Neural progenitor cell (in vitro differentiated cells): ENCODE results near the gene INTS1. TPM values are rescaled to one million over a fixed set of nuclear protein-coding genes. Genes with fewer than 3 reads are reported as not detected.

Experiments used
- DNase-seq: peaks from one replicate; pipeline ENCODE4 v3.0.0-alpha.2; 2016; ENCODE audit warnings: low spot score
- H2AFZ ChIP-seq: fragments of 200-600 bp; sonication (generic); replicated peaks from 2 replicates; pipeline ENCODE4 v1.6.1; 2016; ENCODE audit warnings: antibody characterized with exemption
- H3F3A ChIP-seq: fragments of 200-600 bp; sonication (generic); 2 replicates; pipeline ENCODE4 v1.6.1; 2016; ENCODE audit warnings: antibody characterized with exemption, low read depth
- H3K27ac ChIP-seq: fragments of 200-600 bp; sonication (generic); 2 replicates; pipeline ENCODE4 v1.5.1; 2016; ENCODE audit warnings: mild to moderate bottlenecking
- H3K27me3 ChIP-seq: fragments of 200-600 bp; sonication (generic); 2 replicates; pipeline ENCODE4 v1.6.1; 2016; ENCODE audit warnings: mild to moderate bottlenecking, moderate library complexity
- H3K36me3 ChIP-seq: fragments of 200-600 bp; sonication (generic); 2 replicates; pipeline ENCODE4 v1.5.1; 2016
- H3K4me1 ChIP-seq: fragments of 200-600 bp; sonication (generic); 2 replicates; pipeline ENCODE4 v1.6.1; 2016; ENCODE audit warnings: mixed run types
- H3K4me2 ChIP-seq: fragments of 200-600 bp; sonication (generic); 2 replicates; pipeline ENCODE4 v1.6.1; 2016
- H3K4me3 ChIP-seq: fragments of 200-600 bp; sonication (generic); 2 replicates; pipeline ENCODE4 v1.5.1; 2016
- H3K79me2 ChIP-seq: fragments of 200-600 bp; sonication (generic); 2 replicates; pipeline ENCODE4 v1.6.1; 2016; ENCODE audit warnings: low read depth
- H3K9ac ChIP-seq: fragments of 200-600 bp; sonication (generic); 2 replicates; pipeline ENCODE4 v1.6.1; 2016
- H3K9me3 ChIP-seq: fragments of 200-600 bp; sonication (generic); 2 replicates; pipeline ENCODE4 v1.5.1; 2016; ENCODE audit warnings: low read depth
- H4K20me1 ChIP-seq: fragments of 200-600 bp; sonication (generic); 2 replicates; pipeline ENCODE4 v1.6.1; 2016; ENCODE audit warnings: low read depth
- H3K27ac Mint-ChIP-seq: 3 replicates; pipeline ENCODE4 v1.8.0; 2021; ENCODE audit warnings: mixed read lengths
- H3K27me3 Mint-ChIP-seq: 2 replicates; pipeline ENCODE4 v1.8.0; 2022; ENCODE audit warnings: low read depth, mild to moderate bottlenecking, inconsistent platforms, moderate library complexity, mixed read lengths; ENCODE audit not compliant: insufficient read depth
- H3K36me3 Mint-ChIP-seq: 3 replicates; pipeline ENCODE4 v1.8.0; 2021; ENCODE audit warnings: mixed read lengths
- H3K4me1 Mint-ChIP-seq: 3 replicates; pipeline ENCODE4 v1.8.0; 2021; ENCODE audit warnings: mixed read lengths
- H3K4me3 Mint-ChIP-seq: 3 replicates; pipeline ENCODE4 v1.8.0; 2021; ENCODE audit warnings: mild to moderate bottlenecking, moderate library complexity, mixed read lengths
- H3K9me3 Mint-ChIP-seq: 3 replicates; pipeline ENCODE4 v1.8.0; 2020; ENCODE audit warnings: mixed read lengths
- CTCF ChIP-seq: fragments of 200-600 bp; sonication (generic); IDR thresholded peaks from 2 replicates; pipeline ENCODE4 v1.5.1; 2017; ENCODE audit warnings: antibody characterized with exemption, mild to moderate bottlenecking
- EZH2 ChIP-seq: fragments of 200-600 bp; sonication (generic); IDR thresholded peaks from 2 replicates; pipeline ENCODE4 v1.6.1; 2017; ENCODE audit warnings: antibody characterized with exemption, mild to moderate bottlenecking, moderate library complexity
- EZH2phosphoT487 ChIP-seq: fragments of 200-600 bp; sonication (generic); IDR thresholded peaks from 2 replicates; pipeline ENCODE4 v1.6.1; 2017; ENCODE audit warnings: antibody characterized with exemption
- total RNA-seq: library from RNA; depleted of rRNA; stranded (reverse); fragments of >200 nt; gene quantifications from 2 replicates; pipeline ENCODE4 v1.2.3, GENCODE V29; 2015; ENCODE audit warnings: low replicate concordance

The INTS1 gene
- total RNA-seq, 1 donor from 2014 or later, result 16.5 TPM

GRCh38 chr7:1512781-1513656 is 8.8 kb upstream of the INTS1 start:
- Mint-ChIP-seq H3K9me3 (no peaks in the 10 kb centered on the region), H3K4me3 (no peak overlapping the region), H3K27ac (no peak overlapping the region), H3K36me3 (no peaks in the 10 kb centered on the region), H3K27me3 (peaks cover 11% of the 10 kb centered on the region), H3K4me1 (peaks cover 8% of the 10 kb centered on the region)
- Histone ChIP-seq H3K27ac (no peak overlapping the region), H3K9me3 (no peaks in the 10 kb centered on the region), H3K9ac (no peak overlapping the region), H3K4me3 (no peak overlapping the region), H4K20me1 (no peaks in the 10 kb centered on the region), H3F3A (no peaks in the 10 kb centered on the region), H3K36me3 (no peaks in the 10 kb centered on the region), H3K4me2 (no peak overlapping the region), H3K79me2 (no peaks in the 10 kb centered on the region), H3K27me3 (no peaks in the 10 kb centered on the region), H3K4me1 (no peaks in the 10 kb centered on the region), H2AFZ (no peak overlapping the region)
- TF ChIP-seq CTCF, result no peak
- TF ChIP-seq EZH2, result no peak
- no peak for TF ChIP-seq EZH2phosphoT487
- DNase-seq, result no peak

- H3K36me3 Mint-ChIP-seq, result no peaks in the 10 kb centered on the region
- Histone ChIP-seq H3K4me1 (no peaks in the 10 kb centered on the region), H3K27me3 (no peaks in the 10 kb centered on the region), H4K20me1 (no peaks in the 10 kb centered on the region), H3K9ac (no peak overlapping the region), H3K4me3 (no peak overlapping the region), H3F3A (peaks cover 2% of the 10 kb centered on the region), H2AFZ (no peak overlapping the region), H3K36me3 (no peaks in the 10 kb centered on the region), H3K79me2 (no peaks in the 10 kb centered on the region), H3K4me2 (no peak overlapping the region), H3K27ac (no peak overlapping the region), H3K9me3 (no peaks in the 10 kb centered on the region)
- no peaks in the 10 kb centered on the region for H3K9me3 Mint-ChIP-seq
- TF ChIP-seq EZH2phosphoT487 (no peak), EZH2 (no peak), CTCF (no peak)
- peaks cover 11% of the 10 kb centered on the region for H3K4me1 Mint-ChIP-seq
- DNase-seq, result no peak
- peaks cover 9% of the 10 kb centered on the region for H3K27me3 Mint-ChIP-seq
- H3K27ac Mint-ChIP-seq, result peak overlapping the region; percentile 50
- H3K4me3 Mint-ChIP-seq, result no peak overlapping the region
These were observed 7.5 kb upstream of the INTS1 start for GRCh38 chr7:1511444-1512422.

GRCh38 chr7:1510780-1511154 is 6.6 kb upstream of the INTS1 start:
- H2AFZ ChIP-seq, result no peak overlapping the region
- no peaks in the 10 kb centered on the region for H3K27me3 ChIP-seq
- H3K4me3 ChIP-seq, result no peak overlapping the region
- Mint-ChIP-seq H3K4me3 (no peak overlapping the region), H3K9me3 (no peaks in the 10 kb centered on the region), H3K36me3 (no peaks in the 10 kb centered on the region), H3K4me1 (peaks cover 13% of the 10 kb centered on the region), H3K27me3 (peaks cover 8% of the 10 kb centered on the region), H3K27ac (no peak overlapping the region)
- no peaks in the 10 kb centered on the region for H3K4me1 ChIP-seq
- H3K9ac ChIP-seq, result no peak overlapping the region
- peaks cover 7% of the 10 kb centered on the region for H3F3A ChIP-seq
- no peaks in the 10 kb centered on the region for H3K9me3 ChIP-seq
- TF ChIP-seq EZH2 (no peak), EZH2phosphoT487 (no peak), CTCF (no peak)
- H3K27ac ChIP-seq, result no peak overlapping the region
- no peaks in the 10 kb centered on the region for H4K20me1 ChIP-seq
- no peak for DNase-seq
- no peaks in the 10 kb centered on the region for H3K36me3 ChIP-seq
- H3K79me2 ChIP-seq, result no peaks in the 10 kb centered on the region
- H3K4me2 ChIP-seq, result no peak overlapping the region
